ENCODE results near the gene CTDSP2. TPM values are rescaled to one million over a fixed set of nuclear protein-coding genes. Genes with fewer than 3 reads are reported as not detected.

CTDSP2 gene
- total and polyA plus RNA-seq, 10 of the 15 experiments (the other 5 are each of a cell fraction or from before 2014, with no cell fraction given): 17.3 to 98.2 (median 54.1) TPM

GRCh38 chr12:57848208-57848607 lies 1.7 kb upstream of the CTDSP2 start:
- intact Hi-C loops (cut with micrococcal nuclease; ENCODE audit: unreplicated experiment): no loop called here
- BruUV-seq (replicated peaks): no TSS peak
- Histone ChIP-seq H2AFZ (ENCODE audit: control insufficient read depth, low read depth, low read length) (no peak overlapping the region), H3K4me1 (ENCODE audit: control insufficient read depth, insufficient read depth, low read length) (peaks cover 17% of the 10 kb centered on the region), H3K4me3 (no peak overlapping the region), H3K9me3 (replicated peaks; ENCODE audit: control insufficient read depth, insufficient read depth, low read length) (no peaks in the 10 kb centered on the region; the same call in 2 of the 3 replicates), H3K27ac (ENCODE audit: control insufficient read depth, insufficient read depth) (no peak overlapping the region), H3K27me3 (replicated peaks in 1 of 2; ENCODE audit: control insufficient read depth in 2 of 2, insufficient read depth in 2 of 2, low read length in 1 of 2) (peaks cover 5 to 8% of the 10 kb centered on the region in 2 experiments; a peak in 3 of 4 replicates), H4K20me1 (ENCODE audit: control insufficient read depth, insufficient read depth) (no peaks in the 10 kb centered on the region), H3K9ac (ENCODE audit: control insufficient read depth, insufficient read depth, low read length) (no peak overlapping the region), H3K4me2 (ENCODE audit: control insufficient read depth, insufficient read depth) (no peak overlapping the region), H3K36me3 (ENCODE audit: control insufficient read depth in 2 of 2, insufficient read depth in 2 of 2, low read length in 1 of 2) (no peaks in the 10 kb centered on the region), H3K79me2 (ENCODE audit: control insufficient read depth, insufficient read depth, low read length) (peaks cover 32% of the 10 kb centered on the region)
- ChIA-PET SMC1A (ENCODE audit: uncharacterized antibody, unreplicated experiment) (interaction anchor here (1.8 to 17.6 kb wide), 2 partner anchors 12 to 53 kb away, joined by 3 to 416 read pairs; no protein-coding TSS in a partner anchor), POLR2A (interaction anchor here (3.0 kb wide), 1 partner anchor 50 kb away, joined by 11 read pairs; no protein-coding TSS in a partner anchor), RAD21 (ENCODE audit: unreplicated experiment) (interaction anchor here (1.0 to 9.2 kb wide), 3 partner anchors 13 to 57 kb away, joined by 3 to 110 read pairs (median 88); no protein-coding TSS in a partner anchor), CTCF (interaction anchor here (1.0 to 2.3 kb wide), 7 partner anchors 12 to 73 kb away, joined by 3 to 7 read pairs (median 4); no protein-coding TSS in a partner anchor)
- no peak for ATAC-seq
- FAIRE-seq: no peak
- WGBS (ENCODE audit: insufficient coverage, insufficient replicate concordance, low lambda C conversion rate, missing lambda C conversion rate): 69% methylated on average over 3 of the region's 3 CpGs
- in situ Hi-C loops (cut with MboI): no loop called here
- TF ChIP-seq, protein P1, sequence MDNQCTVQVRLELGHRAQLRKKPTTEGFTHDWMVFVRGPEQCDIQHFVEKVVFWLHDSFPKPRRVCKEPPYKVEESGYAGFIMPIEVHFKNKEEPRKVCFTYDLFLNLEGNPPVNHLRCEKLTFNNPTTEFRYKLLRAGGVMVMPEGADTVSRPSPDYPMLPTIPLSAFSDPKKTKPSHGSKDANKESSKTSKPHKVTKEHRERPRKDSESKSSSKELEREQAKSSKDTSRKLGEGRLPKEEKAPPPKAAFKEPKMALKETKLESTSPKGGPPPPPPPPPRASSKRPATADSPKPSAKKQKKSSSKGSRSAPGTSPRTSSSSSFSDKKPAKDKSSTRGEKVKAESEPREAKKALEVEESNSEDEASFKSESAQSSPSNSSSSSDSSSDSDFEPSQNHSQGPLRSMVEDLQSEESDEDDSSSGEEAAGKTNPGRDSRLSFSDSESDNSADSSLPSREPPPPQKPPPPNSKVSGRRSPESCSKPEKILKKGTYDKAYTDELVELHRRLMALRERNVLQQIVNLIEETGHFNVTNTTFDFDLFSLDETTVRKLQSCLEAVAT (IDR thresholded peaks at IDR 0.05): no peak
- TF ChIP-seq ETV6 (conservative IDR thresholded peaks at IDR 0.05 in 1 of 2, IDR thresholded peaks at IDR 0.05 in 1 of 2; ENCODE audit: borderline replicate concordance in 1 of 2, low read depth in 1 of 2) (no peak), CBFB (IDR thresholded peaks at IDR 0.05; ENCODE audit: low read depth) (no peak), TARDBP (IDR thresholded peaks at IDR 0.05; ENCODE audit: borderline replicate concordance) (no peak), SMC3 (IDR thresholded peaks at IDR 0.05; ENCODE audit: borderline replicate concordance, low read length) (no peak), KLF5 (IDR thresholded peaks at IDR 0.05; ENCODE audit: partially characterized antibody) (no peak), KDM1A (IDR thresholded peaks at IDR 0.05; ENCODE audit: borderline replicate concordance) (no peak), TAF1 (IDR thresholded peaks at IDR 0.05; ENCODE audit: borderline replicate concordance, low read depth, low read length) (no peak), RAD21 (IDR thresholded peaks at IDR 0.05; ENCODE audit: insufficient read depth, low read depth, low read length) (no peak)
- TF ChIP-seq, protein P2, sequence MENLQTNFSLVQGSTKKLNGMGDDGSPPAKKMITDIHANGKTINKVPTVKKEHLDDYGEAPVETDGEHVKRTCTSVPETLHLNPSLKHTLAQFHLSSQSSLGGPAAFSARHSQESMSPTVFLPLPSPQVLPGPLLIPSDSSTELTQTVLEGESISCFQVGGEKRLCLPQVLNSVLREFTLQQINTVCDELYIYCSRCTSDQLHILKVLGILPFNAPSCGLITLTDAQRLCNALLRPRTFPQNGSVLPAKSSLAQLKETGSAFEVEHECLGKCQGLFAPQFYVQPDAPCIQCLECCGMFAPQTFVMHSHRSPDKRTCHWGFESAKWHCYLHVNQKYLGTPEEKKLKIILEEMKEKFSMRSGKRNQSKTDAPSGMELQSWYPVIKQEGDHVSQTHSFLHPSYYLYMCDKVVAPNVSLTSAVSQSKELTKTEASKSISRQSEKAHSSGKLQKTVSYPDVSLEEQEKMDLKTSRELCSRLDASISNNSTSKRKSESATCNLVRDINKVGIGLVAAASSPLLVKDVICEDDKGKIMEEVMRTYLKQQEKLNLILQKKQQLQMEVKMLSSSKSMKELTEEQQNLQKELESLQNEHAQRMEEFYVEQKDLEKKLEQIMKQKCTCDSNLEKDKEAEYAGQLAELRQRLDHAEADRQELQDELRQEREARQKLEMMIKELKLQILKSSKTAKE (IDR thresholded peaks at IDR 0.05; ENCODE audit: low read depth, poor library complexity, severe bottlenecking): no peak
- DNase-seq (ENCODE audit: low read depth, low spot score): no peak
